ENCODE measurements around the gene DNAAF1.
A peak's percentile ranks its signal among the peaks of the same experiment; 100 is the strongest.
"Not testable (repeated sequence)": the region's sequence is repeated elsewhere in the genome, so short reads cannot be mapped to it uniquely, and the experiment has no call there.

Gene DNAAF1

GRCh38 chr16:84212631-84213030 lies 67.5 kb downstream of the DNAAF1 start:
- no peak for DNase-seq

GRCh38 chr16:84214451-84215066 lies 69.5 kb downstream of the DNAAF1 start:
- no peak for DNase-seq

GRCh38 chr16:84215531-84215930 lies 70.4 kb downstream of the DNAAF1 start:
- DNase-seq: peak; percentile 47

GRCh38 chr16:84216144-84216543 lies 71.0 kb downstream of the DNAAF1 start:
- DNase-seq: not testable (repeated sequence)

GRCh38 chr16:84218176-84218823 lies 73.2 kb downstream of the DNAAF1 start:
- DNase-seq: peak; percentile 24

- no peak for DNase-seq
These were observed 73.8 kb downstream of the DNAAF1 start for GRCh38 chr16:84218956-84219355.

GRCh38 chr16:84220851-84221250 lies 75.7 kb downstream of the DNAAF1 start:
- no peak for DNase-seq

- DNase-seq: no peak
These were observed 78.3 kb downstream of the DNAAF1 start for GRCh38 chr16:84223456-84223855.

GRCh38 chr16:84224554-84224953 lies 79.4 kb downstream of the DNAAF1 start:
- no peak for DNase-seq

- no peak for DNase-seq
These were observed 80.0 kb downstream of the DNAAF1 start for GRCh38 chr16:84225126-84225525.

GRCh38 chr16:84225571-84225970 lies 80.5 kb downstream of the DNAAF1 start:
- no peak for DNase-seq

- DNase-seq: no peak
These were observed 80.9 kb downstream of the DNAAF1 start for GRCh38 chr16:84226026-84226425.

Data from eye (tissue), 1 donor.